Measurements from ENCODE around the gene CLIC3.

CLIC3 gene

DNA sequence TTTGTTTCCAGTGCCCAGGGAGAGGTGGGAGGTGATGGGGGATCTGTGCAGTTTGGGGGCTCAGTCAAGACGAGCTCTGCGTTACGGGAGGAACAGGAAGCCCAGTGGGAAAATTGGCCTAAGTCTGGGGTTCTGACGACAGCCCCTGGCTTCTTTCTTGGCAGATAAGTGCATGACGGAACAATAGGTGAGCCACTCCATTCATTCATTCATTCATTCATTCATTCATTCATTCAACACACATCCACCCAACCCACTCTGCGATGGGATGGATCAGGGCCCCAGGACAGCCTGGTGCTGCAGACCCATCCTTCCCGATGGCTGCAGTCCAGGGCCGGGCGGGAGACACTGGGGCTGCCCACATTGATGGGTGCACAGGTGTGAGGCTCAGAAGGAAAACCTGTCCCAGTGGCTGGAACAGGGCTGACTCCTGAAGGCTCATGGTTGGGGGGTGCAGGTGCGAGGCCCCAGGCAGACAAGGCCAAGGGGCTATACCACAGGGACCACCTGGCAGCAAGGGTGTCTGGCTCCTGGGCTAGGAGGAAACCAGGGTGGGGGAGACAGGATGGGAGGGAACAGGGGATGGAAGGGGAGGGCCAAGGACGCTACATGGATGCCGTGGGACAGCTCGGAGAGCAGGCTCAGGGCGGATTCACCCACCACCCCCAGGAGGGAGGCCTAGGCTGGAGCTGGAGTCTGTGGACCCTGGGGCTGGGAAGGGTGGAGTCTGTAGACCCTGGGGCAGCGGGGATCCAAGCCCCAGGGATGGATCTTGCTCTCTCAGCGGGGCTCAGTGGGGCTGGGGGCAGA is 15.5 kb downstream of the CLIC3 start:
- no peak for DNase-seq (ENCODE audit: low spot score)

DNA sequence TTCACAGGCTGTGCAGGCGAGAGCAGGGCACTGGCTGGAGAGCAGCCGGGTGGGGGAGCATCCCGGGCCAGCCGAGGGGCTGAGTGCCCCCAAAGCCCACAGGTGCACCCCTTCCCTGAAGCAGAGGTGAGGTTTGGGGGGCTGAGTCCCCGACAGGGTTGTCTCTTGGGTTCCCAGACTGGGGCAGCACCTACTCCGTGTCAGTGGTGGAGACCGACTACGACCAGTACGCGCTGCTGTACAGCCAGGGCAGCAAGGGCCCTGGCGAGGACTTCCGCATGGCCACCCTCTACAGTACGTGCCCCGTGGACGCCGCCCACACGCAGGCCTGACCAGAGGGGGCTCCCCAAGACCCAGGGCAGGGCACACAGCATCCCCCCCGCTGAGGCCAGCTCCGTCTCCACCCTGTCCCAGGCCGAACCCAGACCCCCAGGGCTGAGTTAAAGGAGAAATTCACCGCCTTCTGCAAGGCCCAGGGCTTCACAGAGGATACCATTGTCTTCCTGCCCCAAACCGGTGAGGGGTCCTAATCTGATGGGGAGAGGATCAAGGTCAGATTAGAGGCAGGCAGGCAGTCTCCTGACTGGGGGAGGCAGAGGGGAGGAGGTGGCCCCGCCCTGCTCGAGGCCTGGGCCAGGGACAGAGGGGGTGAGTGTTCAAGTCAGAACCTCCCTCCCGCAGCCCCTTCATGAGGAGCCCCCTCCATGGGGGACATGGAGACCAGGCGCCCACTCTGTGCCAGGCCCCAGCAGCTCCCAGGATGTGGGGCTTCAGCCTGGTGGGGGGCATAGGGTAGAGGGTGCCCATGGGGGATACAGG is 16.4 kb downstream of the CLIC3 start:
- no peak for DNase-seq (ENCODE audit: low spot score)

DNA sequence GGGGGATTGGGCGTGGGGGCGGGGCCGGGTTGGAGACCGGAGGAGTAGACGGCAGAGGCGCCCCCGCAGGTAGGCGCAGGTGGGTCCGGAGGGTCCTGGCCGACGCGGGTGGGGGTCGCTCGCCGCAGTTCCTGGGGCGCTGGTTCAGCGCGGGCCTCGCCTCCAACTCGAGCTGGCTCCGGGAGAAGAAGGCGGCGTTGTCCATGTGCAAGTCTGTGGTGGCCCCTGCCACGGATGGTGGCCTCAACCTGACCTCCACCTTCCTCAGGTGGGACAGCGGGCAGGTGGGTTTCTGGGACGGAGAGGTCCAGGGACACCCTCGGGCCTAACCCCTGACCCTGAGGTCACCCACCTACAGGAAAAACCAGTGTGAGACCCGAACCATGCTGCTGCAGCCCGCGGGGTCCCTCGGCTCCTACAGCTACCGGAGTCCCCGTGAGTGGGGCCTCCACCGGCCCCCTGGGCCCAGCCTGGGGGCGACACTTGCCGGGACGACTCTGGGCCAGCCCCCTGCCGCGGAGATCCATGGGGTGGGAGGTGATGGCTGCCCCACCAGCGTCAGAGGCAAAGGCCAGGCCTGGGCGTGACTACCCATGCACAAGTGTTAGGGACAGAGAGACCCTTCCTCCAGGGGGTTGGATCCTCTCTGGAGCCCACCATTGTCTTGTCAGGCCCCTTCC is 17.4 kb downstream of the CLIC3 start:
- DNase-seq (ENCODE audit: low spot score): no peak

DNA sequence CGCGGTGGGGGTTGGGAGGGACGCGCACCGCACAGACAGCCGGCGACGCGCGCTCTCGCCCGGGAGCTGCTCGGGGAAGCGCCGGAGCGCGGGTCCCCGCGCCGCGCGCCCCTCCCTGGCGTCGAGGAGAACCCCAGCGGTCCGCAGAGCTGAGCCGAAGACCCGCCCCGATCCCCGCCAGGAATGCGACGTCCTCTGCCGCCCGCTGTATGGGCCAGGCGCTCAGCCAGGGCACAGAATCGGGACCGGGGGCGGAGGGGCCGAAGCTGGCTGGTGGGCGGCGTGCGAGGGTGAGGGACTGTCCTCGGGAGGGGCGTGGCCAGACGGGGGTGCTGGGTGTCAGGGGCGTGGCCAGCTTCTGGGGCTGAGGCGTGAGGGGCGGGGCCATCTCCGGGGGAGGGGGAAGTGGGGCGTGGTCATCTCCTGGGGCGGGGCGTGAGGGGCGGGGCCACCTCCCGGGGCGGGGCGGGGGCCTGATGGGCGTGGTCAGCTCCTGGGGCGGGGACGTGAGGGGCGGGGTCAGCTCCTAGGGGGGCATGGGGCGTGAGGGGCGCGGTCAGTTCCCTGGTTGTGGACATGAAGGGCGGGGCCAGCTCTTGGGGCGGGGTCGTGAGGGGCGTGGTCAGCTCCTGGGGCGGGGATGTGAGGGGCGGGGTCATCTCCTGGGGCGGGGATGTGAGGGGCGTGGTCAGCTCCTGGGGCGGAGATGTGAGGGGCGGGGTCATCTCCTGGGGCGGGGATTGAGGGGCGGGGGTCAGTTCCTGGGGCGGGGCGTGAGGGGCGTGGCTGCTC is 18.1 kb downstream of the CLIC3 start:
- DNase-seq (ENCODE audit: low spot score): peak; percentile 94

DNA sequence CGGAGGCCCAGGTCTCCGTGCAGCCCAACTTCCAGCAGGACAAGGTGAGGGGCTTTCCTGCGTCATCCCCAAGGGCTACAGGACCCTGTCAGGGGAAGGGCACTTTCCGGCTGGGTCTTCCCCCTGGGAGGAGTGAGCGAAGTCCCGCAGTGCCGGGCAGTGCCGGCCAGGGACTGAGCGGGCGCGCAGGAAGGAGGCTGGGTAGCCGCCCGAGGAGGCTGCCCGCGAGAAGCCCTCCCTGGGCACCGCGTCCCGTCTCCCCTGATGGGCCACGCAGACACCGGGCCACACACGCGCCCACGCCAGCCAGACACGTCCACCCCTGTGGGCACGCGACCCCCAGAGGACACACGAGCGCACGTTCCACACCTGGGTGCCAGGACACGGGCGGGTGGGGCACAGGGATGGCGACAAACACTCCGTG is 18.7 kb downstream of the CLIC3 start:
- DNase-seq (ENCODE audit: low spot score): no peak

DNA sequence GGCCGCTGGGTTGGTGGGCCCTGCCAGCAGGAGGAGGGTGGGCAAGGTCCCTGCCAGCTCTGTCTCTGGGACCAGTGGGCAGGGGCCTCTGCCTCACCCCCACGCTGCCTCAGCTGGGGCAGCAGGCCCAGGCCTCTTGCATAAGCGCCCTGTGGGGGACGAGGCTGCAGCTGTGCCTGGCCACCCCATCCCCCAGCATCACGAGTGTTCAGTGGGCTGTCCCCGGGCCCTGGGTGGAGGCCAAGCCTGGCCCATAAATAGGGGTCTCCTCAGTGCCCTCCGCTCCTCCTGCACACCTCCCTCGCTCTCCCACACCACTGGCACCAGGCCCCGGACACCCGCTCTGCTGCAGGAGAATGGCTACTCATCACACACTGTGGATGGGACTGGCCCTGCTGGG is 19.1 kb downstream of the CLIC3 start, which contains the start of gene PTGDS:
Gene PTGDS (plus strand): TSS at position 282 of the 400 bp plus-strand sequence. CDS start 75 bp downstream, at position 357.
- no peak for DNase-seq (ENCODE audit: low spot score)

DNA sequence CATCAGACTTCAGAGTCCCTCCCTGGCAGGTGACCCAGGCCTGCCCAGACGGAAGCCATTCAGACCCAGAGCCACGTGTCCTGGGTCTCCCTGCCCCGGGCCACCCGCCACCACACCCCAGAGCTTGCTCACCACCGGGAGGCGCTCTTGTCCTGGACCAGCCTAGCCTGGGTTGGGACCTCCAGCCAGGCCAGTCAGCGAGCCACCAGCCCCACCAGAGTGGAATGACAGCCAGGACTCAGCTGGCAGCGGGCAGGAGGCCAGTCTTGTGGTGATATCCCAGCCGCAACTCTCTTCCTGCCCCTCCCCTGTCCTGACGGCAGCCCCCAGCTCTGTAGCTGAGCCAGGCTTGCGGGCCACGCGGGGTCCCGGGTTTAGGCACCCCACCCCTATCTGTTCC is 20.7 kb downstream of the CLIC3 start:
- DNase-seq (ENCODE audit: low spot score): peak; percentile 77

DNA sequence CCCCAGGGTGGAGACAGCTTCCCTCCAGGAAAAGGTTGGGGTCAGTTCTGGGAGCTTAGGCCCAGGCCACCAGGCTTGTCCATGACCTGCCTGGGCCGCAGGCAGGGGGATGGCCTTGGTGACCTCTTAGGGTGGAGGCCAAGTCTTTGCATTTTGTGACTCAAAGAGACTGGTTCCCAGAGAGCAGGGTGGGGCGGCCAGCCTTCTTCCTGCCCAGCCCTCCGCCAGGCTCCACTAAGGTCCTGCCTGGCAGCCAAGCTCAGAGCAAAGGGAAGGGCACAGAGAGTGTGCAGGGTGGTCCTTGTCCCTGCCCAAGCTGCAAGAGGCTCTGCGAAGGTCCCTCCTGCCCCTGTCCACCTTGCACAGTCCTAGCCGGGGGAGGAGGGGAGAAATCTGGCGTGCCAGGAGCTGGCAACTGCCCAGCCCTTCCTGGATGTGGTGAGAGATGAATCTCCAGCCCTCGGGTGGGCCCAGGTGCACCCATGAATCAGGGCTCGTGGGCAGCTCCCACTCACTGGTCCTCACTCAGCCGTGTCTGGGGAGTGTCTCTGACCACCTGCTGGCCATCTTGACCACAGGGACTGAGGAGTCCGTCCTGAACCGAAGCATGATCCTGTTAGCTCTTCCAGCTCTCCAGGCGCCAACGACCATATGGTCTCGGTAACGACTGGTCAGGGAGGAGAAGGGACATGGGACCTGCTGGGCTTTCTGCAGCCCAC is 21.4 kb downstream of the CLIC3 start:
- no peak for DNase-seq (ENCODE audit: low spot score)

DNA sequence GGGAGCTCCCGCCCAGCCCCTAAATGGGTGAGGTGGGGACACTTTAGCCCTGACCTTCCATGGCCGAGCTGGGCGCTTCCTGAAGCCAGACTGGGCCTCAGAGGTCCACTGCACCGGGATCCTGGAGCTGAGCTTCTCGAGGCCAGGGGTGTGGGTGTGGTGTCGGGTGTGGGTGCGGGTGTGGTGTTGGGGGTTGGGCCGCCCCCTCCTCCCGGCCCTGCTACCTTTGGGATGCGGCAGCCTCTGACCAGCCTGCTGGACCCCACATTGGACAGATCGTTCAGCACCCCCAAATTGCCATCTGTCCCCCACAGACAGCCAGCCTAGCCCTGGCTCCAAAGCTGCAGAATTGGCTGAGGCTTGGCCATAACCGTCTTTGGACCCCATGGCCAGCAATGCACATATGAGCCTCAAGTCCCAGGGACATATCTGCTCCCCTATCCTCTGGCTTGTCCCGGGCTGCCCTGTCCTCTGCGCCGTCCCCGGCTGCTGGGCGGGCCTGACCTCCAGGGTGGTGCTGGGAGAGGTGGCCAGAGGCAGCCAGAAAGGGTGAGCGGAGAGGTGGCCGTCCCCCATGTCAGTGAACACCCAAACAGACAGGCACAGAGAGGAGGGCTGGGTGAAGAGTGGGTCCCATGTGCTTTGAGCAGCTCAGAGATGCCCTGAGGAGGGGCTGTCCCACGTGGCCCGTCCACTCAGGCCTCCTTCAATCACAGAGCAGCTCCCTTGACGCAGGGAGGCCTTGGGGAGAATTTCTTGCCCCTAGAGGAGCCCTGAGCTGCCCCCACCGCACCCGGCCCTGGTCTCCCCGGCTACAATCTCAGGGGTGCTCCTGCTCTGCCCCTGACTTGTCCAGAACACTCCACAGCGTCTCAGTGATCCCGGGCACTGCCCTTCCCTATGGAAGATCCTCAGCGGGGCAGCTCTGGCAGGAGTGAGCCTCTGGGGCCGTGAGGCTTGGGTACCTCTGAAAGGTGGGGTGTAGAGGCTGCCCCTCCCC is 22.4 kb downstream of the CLIC3 start:
- DNase-seq (ENCODE audit: low spot score): no peak

DNA sequence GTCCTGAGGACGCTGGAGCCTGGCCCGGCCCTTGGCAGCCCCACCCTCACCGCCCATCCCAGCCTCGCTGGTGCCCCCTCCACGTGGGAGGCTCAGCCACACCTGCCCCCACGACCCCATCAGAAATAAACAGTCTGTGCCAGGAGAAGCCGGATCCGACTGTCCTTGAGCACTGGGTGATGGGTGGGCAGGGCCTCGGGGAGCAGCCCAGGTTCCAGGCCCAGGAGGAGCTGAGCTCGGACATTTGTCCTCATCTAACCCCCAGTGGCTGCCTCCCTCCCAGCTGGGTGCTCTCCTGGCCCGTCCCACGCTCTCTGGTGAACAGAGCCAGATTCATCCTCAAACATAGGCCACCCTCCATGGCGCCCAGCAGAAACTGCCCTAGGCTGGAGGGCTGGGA is 23.6 kb downstream of the CLIC3 start:
- no peak for DNase-seq (ENCODE audit: low spot score)

DNA sequence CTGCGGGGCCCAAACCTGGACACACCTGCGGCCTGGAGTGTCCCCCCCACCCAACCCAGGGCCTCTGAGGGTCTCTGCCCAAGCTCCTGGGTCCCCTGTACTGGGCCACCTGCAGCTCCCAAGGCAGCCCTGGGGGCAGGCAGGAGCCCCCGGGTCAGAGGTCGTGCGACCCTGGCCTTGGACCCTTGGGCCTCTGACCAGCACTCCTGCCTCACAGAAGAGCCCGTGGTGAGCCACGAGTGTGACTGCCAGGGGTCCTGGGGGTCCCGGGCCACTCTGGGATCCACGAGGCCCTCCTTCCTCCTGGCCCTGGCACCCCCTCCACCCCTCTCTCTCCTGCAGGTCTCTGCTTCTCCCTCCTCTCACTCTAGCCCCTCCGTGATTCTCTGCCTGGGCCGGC is 24.0 kb downstream of the CLIC3 start:
- DNase-seq (ENCODE audit: low spot score): no peak

DNA sequence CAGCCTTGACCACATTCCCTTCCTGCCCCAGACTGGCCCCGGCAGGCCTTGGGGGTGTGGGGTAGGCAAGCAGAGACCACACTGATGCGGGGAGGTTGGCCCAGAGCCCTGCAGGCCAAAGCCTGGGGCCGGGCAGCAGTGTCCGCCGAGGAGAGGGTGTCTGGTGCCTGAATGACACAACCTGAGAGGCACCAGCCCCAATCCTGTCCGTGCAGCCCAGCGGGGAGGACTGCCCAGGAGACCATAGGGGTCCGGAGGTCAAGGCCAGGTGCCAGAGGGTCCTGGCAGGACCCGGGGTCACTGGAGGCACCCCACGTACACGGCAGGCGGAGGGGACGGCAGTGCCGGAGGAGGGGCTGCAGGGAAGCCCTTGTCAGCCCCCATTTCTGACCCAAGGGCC is 24.6 kb downstream of the CLIC3 start:
- DNase-seq (ENCODE audit: low spot score): no peak

DNA sequence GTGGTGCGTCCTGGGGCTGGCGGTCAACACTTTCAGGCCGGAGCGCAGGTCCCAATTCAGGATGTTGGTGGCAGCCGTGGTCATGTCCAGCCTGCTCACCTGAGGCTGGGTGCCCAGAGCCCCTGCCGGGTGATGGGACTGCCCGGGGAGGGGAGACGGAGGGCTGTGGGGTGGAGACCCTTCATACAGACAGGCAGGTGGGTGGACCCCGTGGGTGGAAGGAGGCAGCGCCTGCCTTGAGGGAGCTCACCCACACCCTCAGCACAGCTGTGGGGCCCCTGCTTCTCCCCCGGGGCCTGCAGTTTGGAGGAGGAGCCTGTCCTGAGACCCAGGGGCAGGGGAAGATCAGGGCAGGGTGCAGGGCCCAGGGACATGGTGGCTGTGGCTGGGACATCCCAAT is 26.0 kb downstream of the CLIC3 start:
- DNase-seq (ENCODE audit: low spot score): no peak

DNA sequence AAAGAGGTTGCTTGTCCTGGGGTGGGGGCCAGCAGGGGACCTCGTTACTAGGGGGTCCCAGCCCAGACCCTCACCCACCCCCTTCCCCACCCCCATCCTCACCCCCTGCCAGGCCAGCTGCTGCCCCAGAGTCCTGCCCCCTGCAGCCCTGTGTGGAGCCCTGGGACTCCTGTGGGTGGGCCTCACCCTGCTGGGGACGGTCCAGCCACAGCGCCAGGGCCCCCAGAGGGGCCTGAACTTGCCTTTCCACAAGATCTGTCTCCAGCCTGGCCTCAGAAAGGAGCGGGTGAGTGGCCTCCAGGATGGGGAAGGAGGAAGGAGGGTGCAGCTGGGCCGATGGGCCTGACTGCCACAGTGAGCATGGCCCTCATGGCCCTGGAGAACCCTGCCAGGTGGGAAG is 26.6 kb downstream of the CLIC3 start:
- DNase-seq (ENCODE audit: low spot score): no peak

DNA sequence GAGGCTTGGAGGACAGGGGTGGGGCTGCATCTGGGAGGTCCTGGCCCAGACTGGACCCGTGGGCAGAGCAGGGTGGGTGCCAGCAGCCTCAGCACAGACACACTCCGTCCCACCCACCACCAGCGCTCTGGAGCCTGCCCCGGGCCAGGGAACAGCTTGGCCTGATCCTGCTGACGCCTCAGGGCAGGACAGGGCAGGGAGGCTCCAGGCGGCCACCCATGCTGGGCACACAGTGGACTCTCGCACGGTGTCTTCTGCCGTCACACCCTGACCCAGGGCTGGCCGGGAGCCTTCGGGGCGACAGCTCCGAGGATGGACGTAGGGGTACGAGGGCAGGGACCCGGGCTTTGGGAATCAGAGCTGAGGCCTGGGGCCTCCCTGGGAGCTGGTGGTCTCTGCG is 27.2 kb downstream of the CLIC3 start:
- no peak for DNase-seq (ENCODE audit: low spot score)

DNA sequence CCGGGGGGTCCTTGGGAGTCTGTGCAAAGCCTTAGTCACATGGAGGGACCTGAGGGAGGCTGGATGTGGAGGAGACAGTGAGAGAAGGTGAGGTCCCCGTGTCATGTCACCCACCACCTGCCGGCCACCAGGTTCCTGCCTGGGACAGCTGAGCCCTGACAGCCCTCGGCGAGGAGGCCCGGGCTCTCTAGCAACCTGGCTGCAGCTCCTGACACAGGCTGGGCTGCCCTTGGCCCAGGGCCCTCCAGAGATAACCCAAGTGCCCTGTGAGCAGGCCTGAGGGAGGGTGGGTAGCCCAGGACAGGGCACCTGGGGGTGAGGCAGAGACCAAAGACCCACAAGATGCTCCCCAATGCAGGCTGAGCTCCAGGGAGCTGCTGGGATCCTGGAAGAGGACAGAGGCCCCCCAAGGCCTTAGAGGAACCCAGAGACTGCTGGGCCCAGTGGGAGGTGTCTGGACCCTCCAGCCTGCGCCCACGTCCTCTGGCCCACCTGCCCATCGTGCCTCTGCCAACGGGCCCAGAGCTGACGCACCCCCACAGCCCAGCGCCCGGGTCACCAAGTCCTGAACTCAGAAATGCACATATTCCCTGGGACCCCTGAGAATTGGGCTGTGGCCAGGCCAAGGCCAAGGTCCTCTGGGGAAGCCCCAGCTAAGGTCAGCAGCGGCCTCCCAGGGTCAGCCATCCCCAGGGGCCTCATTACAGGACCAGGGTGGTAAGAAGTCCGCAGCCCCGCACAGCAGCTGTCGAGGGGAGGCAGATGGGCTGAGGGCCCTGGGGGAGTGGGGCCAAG is 27.8 kb downstream of the CLIC3 start:
- DNase-seq (ENCODE audit: low spot score): no peak

DNA sequence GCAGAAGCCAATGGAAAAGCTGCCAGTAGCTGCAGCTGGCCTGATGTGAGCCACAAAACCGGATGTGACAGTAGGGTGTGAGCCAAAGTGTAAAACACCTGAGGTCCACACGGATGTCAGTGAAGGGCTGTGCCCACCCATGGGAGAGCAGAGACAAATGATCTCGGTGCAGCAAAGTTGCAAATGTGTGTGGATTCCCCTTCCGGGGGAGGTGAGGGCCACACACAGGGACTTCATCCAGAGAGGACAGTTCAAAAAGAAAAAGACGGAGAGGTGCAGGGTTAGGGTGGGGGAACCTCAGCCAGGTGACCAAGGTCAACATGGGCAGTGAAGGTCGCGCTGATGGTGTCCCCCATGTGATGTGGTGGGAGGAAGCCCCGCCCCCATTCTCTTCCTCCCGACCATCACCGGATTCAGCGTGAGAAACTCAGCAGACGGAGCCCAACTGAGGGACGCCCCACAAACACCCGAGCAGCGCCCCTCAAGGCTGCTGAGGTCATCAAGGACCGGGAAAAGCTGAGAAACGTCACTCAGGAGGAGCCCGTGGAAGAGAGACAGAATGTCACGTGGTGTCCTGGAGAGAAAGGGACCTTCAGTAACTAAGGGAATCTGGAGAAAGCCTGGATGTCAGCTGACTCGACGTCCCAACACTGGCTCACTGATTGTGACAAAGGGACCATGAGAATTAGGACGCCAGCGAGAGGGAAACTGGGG is 30.4 kb downstream of the CLIC3 start:
- DNase-seq (ENCODE audit: low spot score): no peak

DNA sequence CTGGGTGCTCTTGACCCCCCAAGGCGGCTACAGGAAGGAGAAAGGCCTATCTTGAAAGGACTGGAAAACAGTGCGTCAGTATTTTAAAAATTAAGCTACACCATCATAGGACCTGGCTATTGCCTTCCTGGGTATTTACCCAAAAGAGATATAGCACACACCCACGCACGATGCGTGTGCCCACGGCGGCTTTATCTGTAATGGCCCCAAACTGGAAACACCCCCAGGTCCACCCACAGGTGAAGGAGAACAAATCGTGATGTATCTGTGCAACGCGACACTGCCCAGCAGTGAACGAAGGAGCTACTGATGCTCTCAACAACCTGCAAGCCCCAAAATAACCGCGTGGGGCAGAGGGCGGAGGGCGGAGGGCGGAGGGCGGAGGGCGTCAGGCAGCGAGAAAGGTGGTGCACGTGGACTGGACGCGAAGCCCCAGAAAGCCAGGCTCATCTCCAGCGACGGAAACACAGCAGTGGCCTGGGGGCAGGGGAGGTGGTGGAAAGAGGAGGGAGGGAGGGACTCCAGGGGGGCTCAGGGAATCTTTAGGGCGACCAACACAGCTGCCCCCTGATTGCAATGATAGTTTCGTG is 31.4 kb downstream of the CLIC3 start:
- no peak for DNase-seq (ENCODE audit: low spot score)

Measured in HuH-7 (cell line).